Measurements from ENCODE around the gene COTL1.

Gene COTL1

GRCh38 chr16:84524346-84524920 lies 93.4 kb downstream of the COTL1 start:
- ATAC-seq, result no peak
- no peak for TF ChIP-seq CSDC2 (CRISPR knock-in tag; IDR thresholded peaks at IDR 0.05)
- no peak for TF ChIP-seq TCF4 (CRISPR knock-in tag; IDR thresholded peaks at IDR 0.05; ENCODE audit: borderline replicate concordance)

- ATAC-seq, result no peak
- TF ChIP-seq PATZ1 (CRISPR knock-in tag; IDR thresholded peaks at IDR 0.05; ENCODE audit: borderline replicate concordance), result no peak
- no peak for TF ChIP-seq ESRRG (CRISPR knock-in tag; IDR thresholded peaks at IDR 0.05)
- TF ChIP-seq SNAI2 (CRISPR knock-in tag; IDR thresholded peaks at IDR 0.05), result no peak
- no peak for TF ChIP-seq CSDC2 (CRISPR knock-in tag; IDR thresholded peaks at IDR 0.05)
- no peak for TF ChIP-seq BACH2 (CRISPR knock-in tag; IDR thresholded peaks at IDR 0.05; ENCODE audit: borderline replicate concordance)
- TF ChIP-seq POU6F1 (CRISPR knock-in tag; IDR thresholded peaks at IDR 0.05; ENCODE audit: borderline replicate concordance, low read depth), result no peak
- TF ChIP-seq ZNF565 (CRISPR knock-in tag; conservative IDR thresholded peaks at IDR 0.05; ENCODE audit: low read depth), result no peak
- TF ChIP-seq CSRNP3 (CRISPR knock-in tag; IDR thresholded peaks at IDR 0.05), result no peak
- TF ChIP-seq ZFP3 (CRISPR knock-in tag; IDR thresholded peaks at IDR 0.05), result no peak
- no peak for TF ChIP-seq RARB (CRISPR knock-in tag; IDR thresholded peaks at IDR 0.05)
- TF ChIP-seq ZNF8 (CRISPR knock-in tag; IDR thresholded peaks at IDR 0.05), result no peak
- TF ChIP-seq TOX (CRISPR knock-in tag; IDR thresholded peaks at IDR 0.05; ENCODE audit: borderline replicate concordance), result no peak
- no peak for TF ChIP-seq ZFP30 (CRISPR knock-in tag; IDR thresholded peaks at IDR 0.05)
- no peak for TF ChIP-seq GLIS3 (CRISPR knock-in tag; IDR thresholded peaks at IDR 0.05)
- no peak for TF ChIP-seq ARNTL (CRISPR knock-in tag; IDR thresholded peaks at IDR 0.05; ENCODE audit: borderline replicate concordance, low read depth)
- no peak for TF ChIP-seq ZNF70 (CRISPR knock-in tag; IDR thresholded peaks at IDR 0.05)
- no peak for TF ChIP-seq TCF4 (CRISPR knock-in tag; IDR thresholded peaks at IDR 0.05; ENCODE audit: borderline replicate concordance)
These were observed 96.4 kb downstream of the COTL1 start for GRCh38 chr16:84521497-84521770.

GRCh38 chr16:84520725-84521496 lies 97.0 kb downstream of the COTL1 start:
- ATAC-seq, result no peak
- TF ChIP-seq POU6F1 (CRISPR knock-in tag; IDR thresholded peaks at IDR 0.05; ENCODE audit: borderline replicate concordance, low read depth) (no peak), BACH2 (CRISPR knock-in tag; IDR thresholded peaks at IDR 0.05; ENCODE audit: borderline replicate concordance) (no peak), ZFP3 (CRISPR knock-in tag; IDR thresholded peaks at IDR 0.05) (no peak), ARNTL (CRISPR knock-in tag; IDR thresholded peaks at IDR 0.05; ENCODE audit: borderline replicate concordance, low read depth) (no peak), ZFP30 (CRISPR knock-in tag; IDR thresholded peaks at IDR 0.05) (no peak), ZNF565 (CRISPR knock-in tag; conservative IDR thresholded peaks at IDR 0.05; ENCODE audit: low read depth) (no peak), CREB5 (CRISPR knock-in tag; IDR thresholded peaks at IDR 0.05; ENCODE audit: low read depth) (no peak), ZNF8 (CRISPR knock-in tag; IDR thresholded peaks at IDR 0.05) (no peak), TOX (CRISPR knock-in tag; IDR thresholded peaks at IDR 0.05; ENCODE audit: borderline replicate concordance) (no peak), ZNF70 (CRISPR knock-in tag; IDR thresholded peaks at IDR 0.05) (no peak), CSRNP3 (CRISPR knock-in tag; IDR thresholded peaks at IDR 0.05) (no peak), RARB (CRISPR knock-in tag; IDR thresholded peaks at IDR 0.05) (no peak), TSHZ2 (CRISPR knock-in tag; IDR thresholded peaks at IDR 0.05) (no peak), PPARA (CRISPR knock-in tag; IDR thresholded peaks at IDR 0.05; ENCODE audit: borderline replicate concordance) (no peak)

Data from SK-N-SH treated with all-trans-retinoic acid at 6 μM for 48 hours (cell line).